Measurements from ENCODE around the gene TTLL8. TPM values are rescaled to one million over a fixed set of nuclear protein-coding genes. Genes with fewer than 3 reads are reported as not detected.
"Not testable (repeated sequence)": the region's sequence is repeated elsewhere in the genome, so short reads cannot be mapped to it uniquely, and the experiment has no call there.

TTLL8 gene
- total RNA-seq, 1 experiment from 2014 or later, result not detected

DNA sequence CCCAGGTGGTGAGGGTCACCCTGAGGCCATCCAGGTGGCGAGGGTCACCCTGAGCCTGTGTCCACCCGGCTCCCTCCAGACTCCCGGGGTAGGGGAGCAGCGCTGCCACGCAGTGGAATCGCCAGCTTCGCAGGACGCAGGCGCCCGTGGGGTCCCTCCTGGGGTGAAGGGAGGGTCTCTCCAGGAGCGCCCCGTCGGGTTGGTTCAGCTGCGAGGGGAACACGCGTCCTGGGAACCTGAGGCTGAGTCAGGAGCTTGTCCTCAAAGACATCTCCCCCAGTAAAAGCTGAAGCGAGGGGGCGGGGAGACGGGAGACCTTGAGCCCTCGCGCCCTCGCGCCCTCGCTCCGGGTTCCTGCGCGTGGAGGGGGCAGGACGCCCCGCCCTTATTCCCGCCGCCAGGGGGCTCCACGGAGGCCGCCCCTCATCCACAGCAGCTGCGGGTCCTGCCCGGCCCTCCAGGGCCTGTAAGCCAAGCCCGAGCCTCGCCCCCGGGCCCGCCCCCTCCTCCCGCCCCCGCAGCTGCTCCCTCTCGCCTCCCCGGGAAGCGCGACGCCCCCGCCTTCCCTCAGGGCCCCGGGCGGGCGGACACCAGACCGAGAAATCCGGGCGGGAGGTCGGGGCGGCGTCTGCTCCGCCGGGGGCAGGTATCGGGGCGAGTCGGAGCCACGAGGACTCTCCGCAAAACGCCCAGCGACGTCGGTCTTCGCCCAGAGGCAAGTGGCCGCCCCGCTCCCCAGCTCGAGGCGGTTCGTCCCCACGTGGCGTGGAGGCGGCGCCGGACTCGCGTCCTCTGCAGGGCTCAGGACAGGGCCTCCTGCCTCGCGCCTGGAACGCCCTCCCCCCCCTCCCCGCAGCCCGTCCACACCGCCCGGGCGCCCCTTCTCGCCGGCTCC lies 74.7 kb downstream of the TTLL8 start:
- Histone ChIP-seq H3K4me3 (ENCODE audit: low read depth in 2 of 2, low read length in 2 of 2) (no peak overlapping the region), H3K9me3 (ENCODE audit: control insufficient read depth, insufficient read depth, low read depth, low read length) (no peaks in the 10 kb centered on the region), H3K36me3 (ENCODE audit: control insufficient read depth, insufficient read depth, low read length) (no peaks in the 10 kb centered on the region), H3K27me3 (ENCODE audit: control insufficient read depth, insufficient read depth, low read length) (no peaks in the 10 kb centered on the region), H3K4me1 (ENCODE audit: control insufficient read depth, insufficient read depth, low read length) (no peaks in the 10 kb centered on the region), H3K27ac (ENCODE audit: low read length) (no peak overlapping the region)
- DNase-seq (ENCODE audit: low read depth, low spot score), result no peak
- no TSS peak for BruUV-seq (replicated peaks)
- in situ Hi-C loops (cut with HindIII; ENCODE audit: low pct_unique_long_range_greater_than_20kb, low sequenced_read_pairs) (no loop called here), intact Hi-C loops (cut with micrococcal nuclease; ENCODE audit: unreplicated experiment) (no loop called here)
- ChIA-PET POLR2A (interaction anchor here (0.6 kb wide), 1 partner anchor 54 kb away, joined by 3 read pairs; no protein-coding TSS in a partner anchor), CTCF (interaction anchor here (1.0 kb wide), 1 partner anchor 47 kb away, joined by 3 read pairs; no protein-coding TSS in a partner anchor)
- peak; percentile 17; the same call in 1 of the 2 replicates for ATAC-seq
- TF ChIP-seq REST (IDR thresholded peaks at IDR 0.05; ENCODE audit: insufficient read depth in 1 of 2, low read depth in 2 of 2, low read length in 1 of 2) (no peak), SIN3A (IDR thresholded peaks at IDR 0.05; ENCODE audit: borderline replicate concordance, insufficient read depth, low read depth, low read length) (no peak)
- TF ChIP-seq, protein P1, sequence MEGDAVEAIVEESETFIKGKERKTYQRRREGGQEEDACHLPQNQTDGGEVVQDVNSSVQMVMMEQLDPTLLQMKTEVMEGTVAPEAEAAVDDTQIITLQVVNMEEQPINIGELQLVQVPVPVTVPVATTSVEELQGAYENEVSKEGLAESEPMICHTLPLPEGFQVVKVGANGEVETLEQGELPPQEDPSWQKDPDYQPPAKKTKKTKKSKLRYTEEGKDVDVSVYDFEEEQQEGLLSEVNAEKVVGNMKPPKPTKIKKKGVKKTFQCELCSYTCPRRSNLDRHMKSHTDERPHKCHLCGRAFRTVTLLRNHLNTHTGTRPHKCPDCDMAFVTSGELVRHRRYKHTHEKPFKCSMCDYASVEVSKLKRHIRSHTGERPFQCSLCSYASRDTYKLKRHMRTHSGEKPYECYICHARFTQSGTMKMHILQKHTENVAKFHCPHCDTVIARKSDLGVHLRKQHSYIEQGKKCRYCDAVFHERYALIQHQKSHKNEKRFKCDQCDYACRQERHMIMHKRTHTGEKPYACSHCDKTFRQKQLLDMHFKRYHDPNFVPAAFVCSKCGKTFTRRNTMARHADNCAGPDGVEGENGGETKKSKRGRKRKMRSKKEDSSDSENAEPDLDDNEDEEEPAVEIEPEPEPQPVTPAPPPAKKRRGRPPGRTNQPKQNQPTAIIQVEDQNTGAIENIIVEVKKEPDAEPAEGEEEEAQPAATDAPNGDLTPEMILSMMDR (IDR thresholded peaks at IDR 0.05), result peak; percentile 46

DNA sequence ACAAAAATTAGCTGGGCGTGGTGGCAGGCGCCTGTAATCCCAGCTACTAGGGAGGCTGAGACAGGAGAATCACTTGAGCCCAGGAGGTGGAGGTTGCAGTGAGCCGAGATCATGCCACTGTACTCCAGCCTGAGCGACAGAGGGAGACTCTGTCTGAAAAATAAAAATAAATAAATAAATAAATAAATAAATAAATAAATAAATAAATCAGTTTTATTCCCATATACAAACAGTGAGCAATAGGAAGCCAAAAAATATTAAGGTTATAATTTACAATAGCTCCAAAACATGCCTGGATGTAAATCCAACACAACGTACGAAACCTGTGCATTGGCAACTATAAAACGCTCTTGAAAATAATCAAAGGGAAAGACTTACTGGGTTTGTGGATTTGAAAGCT lies 76.3 kb downstream of the TTLL8 start:
- ATAC-seq; BruUV-seq (replicated peaks); DNase-seq (ENCODE audit: low read depth, low spot score); intact Hi-C loops (cut with micrococcal nuclease; ENCODE audit: unreplicated experiment); H3K9me3 ChIP-seq (ENCODE audit: control insufficient read depth, insufficient read depth, low read depth, low read length); H3K36me3 ChIP-seq (ENCODE audit: control insufficient read depth, insufficient read depth, low read length); H3K4me1 ChIP-seq (ENCODE audit: control insufficient read depth, insufficient read depth, low read length); H3K27ac ChIP-seq (ENCODE audit: low read length); H3K27me3 ChIP-seq (ENCODE audit: control insufficient read depth, insufficient read depth, low read length); H3K4me3 ChIP-seq (ENCODE audit: low read depth in 2 of 2, low read length in 2 of 2); POLR2A ChIA-PET; in situ Hi-C loops (cut with HindIII; ENCODE audit: low pct_unique_long_range_greater_than_20kb, low sequenced_read_pairs): not testable (repeated sequence)
- CTCF ChIA-PET, result interaction anchor here (0.6 to 0.7 kb wide), 2 partner anchors 25 to 583 kb away, joined by 3 to 8 read pairs; no protein-coding TSS in a partner anchor

DNA sequence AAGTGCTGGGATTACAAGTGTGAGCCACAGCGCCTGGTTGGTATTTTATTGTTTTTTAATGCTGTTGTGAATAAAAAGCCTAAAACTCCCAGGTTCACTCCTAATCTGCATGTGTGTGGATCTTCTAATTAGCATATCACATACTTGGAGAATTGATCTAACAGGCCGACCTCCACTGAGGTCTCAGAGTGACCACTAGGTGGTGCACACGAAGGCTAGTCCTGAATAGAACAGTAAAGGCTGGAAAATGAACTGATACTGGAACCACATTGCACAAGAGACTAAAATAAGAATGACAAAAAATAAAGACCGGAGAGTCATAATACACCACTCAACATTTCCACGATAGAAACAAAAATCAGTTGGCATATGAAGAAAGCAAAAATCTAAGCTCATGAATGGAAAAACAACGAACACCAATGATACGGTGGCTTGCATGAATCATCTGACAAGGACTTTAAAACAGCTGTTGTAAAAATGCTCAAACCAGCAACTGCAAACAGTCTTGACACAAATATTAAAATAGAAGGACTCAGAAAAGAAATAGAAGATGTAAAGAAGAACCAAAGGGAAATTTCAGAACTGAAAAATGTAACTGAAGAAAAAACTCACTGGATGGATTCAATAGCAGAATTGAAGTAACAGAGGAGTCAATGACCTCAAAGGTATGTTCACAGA lies 78.4 kb downstream of the TTLL8 start:
- H3K4me1 ChIP-seq (ENCODE audit: control insufficient read depth, insufficient read depth, low read length), result peaks cover 8% of the 10 kb centered on the region
- H3K9me3 ChIP-seq (ENCODE audit: control insufficient read depth, insufficient read depth, low read depth, low read length), result no peaks in the 10 kb centered on the region
- no peak overlapping the region for H3K27ac ChIP-seq (ENCODE audit: low read length)
- POLR2A ChIA-PET, result no interaction called here
- H3K36me3 ChIP-seq (ENCODE audit: control insufficient read depth, insufficient read depth, low read length), result no peaks in the 10 kb centered on the region
- TF ChIP-seq POLR2AphosphoS5 (IDR thresholded peaks at IDR 0.05; ENCODE audit: low read depth, low read length) (no peak), REST (IDR thresholded peaks at IDR 0.05; ENCODE audit: insufficient read depth in 1 of 2, low read depth in 2 of 2, low read length in 1 of 2) (no peak), TCF7L2 (IDR thresholded peaks at IDR 0.05; ENCODE audit: low read depth, low read length) (peak; percentile 66), SIN3A (IDR thresholded peaks at IDR 0.05; ENCODE audit: borderline replicate concordance, insufficient read depth, low read depth, low read length) (no peak)
- TF ChIP-seq, protein P1 (IDR thresholded peaks at IDR 0.05), result peak; percentile 71
- DNase-seq (ENCODE audit: low read depth, low spot score) (no peak), ATAC-seq (no peak)
- intact Hi-C loops (cut with micrococcal nuclease; ENCODE audit: unreplicated experiment) (no loop called here), in situ Hi-C loops (cut with HindIII; ENCODE audit: low pct_unique_long_range_greater_than_20kb, low sequenced_read_pairs) (no loop called here)
- no peak overlapping the region for H3K4me3 ChIP-seq (ENCODE audit: low read depth in 2 of 2, low read length in 2 of 2)
- CTCF ChIA-PET, result interaction anchor here (0.9 to 1.1 kb wide), 2 partner anchors 49 to 51 kb away, joined by 3 read pairs; no protein-coding TSS in a partner anchor
- BruUV-seq (replicated peaks), result no TSS peak
- H3K27me3 ChIP-seq (ENCODE audit: control insufficient read depth, insufficient read depth, low read length), result no peaks in the 10 kb centered on the region

All from Panc1 (cell line).